ENCODE data around the gene DHH.
A peak's percentile ranks its signal among the peaks of the same experiment; 100 is the strongest.
"Not testable (repeated sequence)": the region's sequence is repeated elsewhere in the genome, so short reads cannot be mapped to it uniquely, and the experiment has no call there.

The DHH gene

DNA sequence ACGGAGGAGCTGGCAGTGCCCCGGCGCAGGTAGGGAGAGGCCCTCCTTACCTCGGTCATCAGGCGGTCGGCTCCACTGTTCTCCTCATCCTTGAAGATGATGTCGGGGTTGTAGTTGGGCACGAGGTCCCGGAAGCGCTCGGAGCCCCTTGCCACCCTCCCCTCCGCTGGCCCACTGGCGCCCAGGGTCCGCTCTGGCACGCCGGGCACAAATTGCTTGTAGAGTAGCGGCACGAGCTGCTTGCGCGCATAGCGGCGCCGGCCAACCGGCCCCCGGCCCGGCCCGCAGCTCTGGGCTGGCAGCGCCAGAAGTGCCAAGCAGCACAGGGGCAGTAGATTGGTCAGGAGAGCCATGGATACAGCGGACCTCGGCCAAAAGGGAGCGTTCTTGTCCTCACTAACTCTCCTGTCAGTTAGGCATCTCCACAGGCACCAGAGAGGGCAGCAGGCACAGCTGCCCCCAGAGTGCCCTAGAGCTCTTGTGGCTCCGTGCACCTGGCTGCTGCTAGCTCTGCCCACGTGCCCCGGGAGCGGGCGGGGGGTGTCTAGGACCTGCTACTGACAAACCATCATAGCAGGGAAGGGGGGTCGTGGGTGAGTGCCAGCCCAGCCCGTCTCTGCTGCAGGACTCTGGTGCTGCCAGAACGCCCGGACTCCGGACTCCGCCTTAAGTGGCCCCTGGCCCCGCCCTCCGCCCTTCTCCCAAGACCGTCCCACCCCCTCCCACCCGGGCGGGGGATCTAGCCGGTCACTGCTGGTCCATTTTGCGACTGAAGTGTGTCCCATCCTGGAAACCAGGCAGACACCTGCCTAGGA lies at the start of gene DHH:
TSS of gene DHH (minus strand) at position 642 of the 815 bp plus-strand sequence. CDS start at position 353, 289 bp downstream.
- DNase-seq, result no peak

GRCh38 chr12:49144384-49144783 lies 49.8 kb upstream of the DHH start:
- no peak for DNase-seq

- no peak for DNase-seq
Measured at GRCh38 chr12:49138999-49139398, 44.4 kb upstream of the DHH start.

- DNase-seq, result no peak
Measured at GRCh38 chr12:49138587-49138986, 44.0 kb upstream of the DHH start.

DNA sequence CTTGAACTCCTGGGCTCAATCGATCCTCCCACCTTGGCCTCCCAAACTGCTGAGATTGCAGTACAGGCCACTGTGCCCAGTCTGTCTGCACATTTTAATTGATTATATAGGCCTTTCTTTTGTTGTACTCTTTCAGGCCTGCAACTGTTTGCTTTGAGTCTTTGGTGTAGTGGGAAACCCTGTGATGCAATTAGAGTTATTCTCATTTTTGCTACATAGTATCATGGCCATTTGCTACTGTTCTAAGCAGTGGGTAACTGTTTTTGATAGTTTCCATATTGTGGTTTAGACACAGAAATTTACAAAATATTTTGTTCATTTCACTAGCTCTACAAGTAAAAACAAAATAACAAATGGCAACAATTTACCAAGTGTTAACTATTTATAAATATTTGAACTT lies 42.9 kb upstream of the DHH start:
- no peak for DNase-seq

GRCh38 chr12:49136997-49137396 lies 42.4 kb upstream of the DHH start:
- not testable (repeated sequence) for DNase-seq

DNA sequence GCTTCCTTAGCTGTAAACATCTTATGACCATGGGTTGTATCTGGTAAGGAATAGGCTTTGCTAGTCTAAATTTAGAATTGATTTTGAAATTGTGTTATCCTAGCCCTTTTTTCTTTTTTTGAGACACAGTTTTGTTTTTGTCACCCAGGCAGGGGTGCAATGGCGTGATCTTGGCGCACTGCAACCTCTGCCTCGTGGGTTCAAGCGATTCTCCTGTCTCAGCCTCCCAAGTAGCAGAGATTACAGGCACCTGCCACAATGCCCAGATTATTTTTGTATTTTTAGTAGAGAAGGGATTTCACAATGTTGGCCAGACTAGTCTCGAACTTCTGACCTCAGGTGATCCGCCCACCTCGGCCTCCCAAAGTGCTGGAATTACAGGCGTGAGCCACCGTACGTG lies 39.0 kb upstream of the DHH start:
- no peak for DNase-seq

- no peak for DNase-seq
Measured at GRCh38 chr12:49133014-49133413, 38.4 kb upstream of the DHH start.

GRCh38 chr12:49131894-49132461 lies 37.4 kb upstream of the DHH start:
- no peak for DNase-seq

GRCh38 chr12:49131051-49131893 lies 36.7 kb upstream of the DHH start, which contains the start of gene TUBA1B:
TUBA1B (minus strand) TSS chr12:49131395; CDS start chr12:49131300, 95 bp downstream.
- DNase-seq, result peak; percentile 89

- DNase-seq, result peak; percentile 89
Measured at GRCh38 chr12:49130151-49131050, 35.8 kb upstream of the DHH start.

GRCh38 chr12:49129332-49130150 lies 34.9 kb upstream of the DHH start:
- DNase-seq, result no peak

GRCh38 chr12:49127971-49128370 lies 33.4 kb upstream of the DHH start:
- not testable (repeated sequence) for DNase-seq

DNA sequence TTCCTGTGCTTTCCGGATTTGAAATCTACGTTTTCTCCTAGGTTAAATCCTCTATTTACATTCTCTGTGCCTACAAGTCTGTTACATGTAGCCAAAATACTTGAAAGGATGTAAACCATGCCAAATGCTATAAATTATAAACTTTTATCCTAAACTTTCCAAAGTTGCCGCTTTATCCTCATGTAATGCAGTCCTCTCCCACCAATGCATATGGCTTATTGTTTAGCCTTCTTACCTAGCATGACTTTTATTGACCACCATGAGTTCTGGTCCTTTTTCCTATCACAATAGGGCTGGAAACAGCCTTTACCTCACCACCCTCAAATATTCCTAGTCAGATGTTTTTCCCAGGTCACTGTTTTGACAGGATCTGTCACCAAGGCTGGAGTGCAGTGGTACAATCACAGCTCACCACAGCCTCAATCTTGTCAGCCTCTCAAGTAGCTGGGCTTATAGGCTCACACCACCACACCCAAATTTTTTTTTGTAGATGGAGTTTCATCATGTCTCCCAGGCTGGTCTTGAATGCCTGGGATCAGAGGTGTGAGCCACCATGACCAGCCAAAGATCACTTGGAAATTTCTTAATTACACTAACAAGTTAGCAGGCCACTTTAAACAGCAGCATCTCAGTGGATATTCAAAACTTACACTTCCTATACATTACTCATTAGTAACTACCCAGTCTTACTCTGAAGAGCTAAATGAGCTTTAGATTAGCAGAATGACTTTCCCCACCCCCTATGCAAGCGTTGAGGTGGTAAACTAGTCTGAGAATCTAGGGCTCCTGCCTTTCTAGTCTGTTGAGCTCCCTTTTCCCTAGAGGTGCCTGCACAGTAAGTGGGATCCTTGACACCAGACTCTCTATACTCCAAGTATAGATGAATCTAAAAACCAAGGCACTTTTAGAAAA lies 32.5 kb upstream of the DHH start:
- DNase-seq, result no peak

DNA sequence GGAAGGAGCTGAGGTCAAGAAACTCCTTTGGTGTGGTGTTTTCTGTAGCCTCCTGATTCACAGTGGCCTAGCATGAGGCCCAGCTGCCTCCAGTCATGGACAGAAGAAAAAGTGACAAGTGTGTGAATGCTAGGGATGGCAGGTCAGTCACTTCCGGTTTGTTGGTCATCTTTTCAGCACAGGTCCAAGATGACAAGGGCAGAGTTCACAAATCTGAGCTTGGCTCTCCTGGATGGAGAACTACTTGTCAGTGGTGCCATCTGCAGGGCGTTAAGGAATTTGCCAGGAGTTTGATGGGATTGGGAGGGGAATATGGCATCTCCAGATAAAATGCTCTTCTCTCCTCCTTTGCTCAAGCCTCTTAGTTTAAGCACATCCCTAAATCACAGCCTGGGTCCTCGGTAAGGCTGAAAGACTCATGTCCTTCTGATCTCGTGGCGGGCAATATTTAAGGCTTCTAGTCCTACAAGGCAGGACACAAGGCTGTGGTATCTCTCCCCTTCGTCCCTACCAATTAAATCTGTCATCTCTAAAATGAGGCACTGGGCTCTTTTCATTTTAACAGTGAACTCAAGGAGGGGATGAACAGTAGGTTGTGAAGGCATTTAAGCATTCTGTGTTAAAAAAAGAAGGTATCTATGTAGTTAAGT lies 26.6 kb upstream of the DHH start:
- no peak for DNase-seq

- no peak for DNase-seq
Measured at GRCh38 chr12:49111206-49111605, 16.6 kb upstream of the DHH start.

GRCh38 chr12:49110464-49111155 lies 16.0 kb upstream of the DHH start, which contains the start of gene LMBR1L:
LMBR1L (minus strand) TSS chr12:49110847; CDS start chr12:49110555, 292 bp downstream.
- peak; percentile 93 for DNase-seq

- no peak for DNase-seq
Measured at GRCh38 chr12:49109641-49110463, 15.3 kb upstream of the DHH start.
